MG63 (cell line): Measurements from ENCODE around the gene MTCL1. TPM values are rescaled to one million over a fixed set of nuclear protein-coding genes. Genes with fewer than 3 reads are reported as not detected.
A peak's percentile ranks its signal among the peaks of the same experiment; 100 is the strongest.

Experiments
- DNase-seq: peaks from one replicate; pipeline ENCODE4 v3.0.0-alpha.2; 2020
- H3K27me3 ChIP-seq: fragments of 250-450 bp; sonication (Bioruptor Pico); 2 replicates; pipeline ENCODE4 v1.5.1; 2020; ENCODE audit warnings: mild to moderate bottlenecking, moderate library complexity
- H3K36me3 ChIP-seq: fragments of 250-450 bp; sonication (Bioruptor Pico); 2 replicates; pipeline ENCODE4 v1.5.1; 2020; ENCODE audit warnings: mild to moderate bottlenecking, moderate library complexity
- H3K4me3 ChIP-seq: fragments of 250-450 bp; sonication (Bioruptor Pico); 2 replicates; pipeline ENCODE4 v1.5.1; 2020; ENCODE audit warnings: mild to moderate bottlenecking, moderate library complexity
- H3K9me3 ChIP-seq: fragments of 250-450 bp; sonication (Bioruptor Pico); 2 replicates; pipeline ENCODE4 v1.5.1; 2020; ENCODE audit warnings: mild to moderate bottlenecking, moderate library complexity
- total RNA-seq: library from RNA; depleted of rRNA; stranded (reverse); fragments of >200 nt; shearing (Covaris generic); gene quantifications from 2 replicates; pipeline ENCODE4 v1.2.3, GENCODE V29; 2014; ENCODE audit warnings: low replicate concordance

Gene MTCL1
- total RNA-seq, 1 experiment from 2014 or later: 28.9 TPM

- Histone ChIP-seq H3K36me3 (peaks cover 40% of the 10 kb centered on the region), H3K9me3 (no peaks in the 10 kb centered on the region), H3K27me3 (no peaks in the 10 kb centered on the region), H3K4me3 (no peak overlapping the region)
- no peak for DNase-seq
Observed at GRCh38 chr18:8787371-8787670, 82.0 kb downstream of the MTCL1 start.

DNA sequence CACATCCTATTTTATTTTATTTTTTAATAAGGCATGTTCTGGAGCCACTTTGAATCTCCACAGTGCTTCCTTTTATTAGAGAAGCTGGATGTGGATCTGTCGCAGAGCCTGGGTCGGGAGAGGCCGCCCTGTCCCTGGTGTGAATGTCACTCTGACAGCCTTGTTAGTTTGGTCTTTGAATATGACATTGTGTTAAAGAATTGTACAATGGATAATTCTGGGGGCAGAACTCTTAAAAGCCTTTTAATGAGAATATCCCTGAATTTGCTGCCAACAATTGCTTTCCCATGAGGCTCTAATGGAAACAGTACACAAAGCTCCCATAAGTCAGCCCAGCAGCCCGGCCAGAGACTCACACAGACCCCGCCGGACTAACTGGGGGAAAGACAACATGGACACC, 82.4 kb downstream of the MTCL1 start:
- DNase-seq: no peak
- H3K36me3 ChIP-seq: peaks cover 39% of the 10 kb centered on the region
- no peak overlapping the region for H3K4me3 ChIP-seq
- no peaks in the 10 kb centered on the region for H3K9me3 ChIP-seq
- no peaks in the 10 kb centered on the region for H3K27me3 ChIP-seq

DNA sequence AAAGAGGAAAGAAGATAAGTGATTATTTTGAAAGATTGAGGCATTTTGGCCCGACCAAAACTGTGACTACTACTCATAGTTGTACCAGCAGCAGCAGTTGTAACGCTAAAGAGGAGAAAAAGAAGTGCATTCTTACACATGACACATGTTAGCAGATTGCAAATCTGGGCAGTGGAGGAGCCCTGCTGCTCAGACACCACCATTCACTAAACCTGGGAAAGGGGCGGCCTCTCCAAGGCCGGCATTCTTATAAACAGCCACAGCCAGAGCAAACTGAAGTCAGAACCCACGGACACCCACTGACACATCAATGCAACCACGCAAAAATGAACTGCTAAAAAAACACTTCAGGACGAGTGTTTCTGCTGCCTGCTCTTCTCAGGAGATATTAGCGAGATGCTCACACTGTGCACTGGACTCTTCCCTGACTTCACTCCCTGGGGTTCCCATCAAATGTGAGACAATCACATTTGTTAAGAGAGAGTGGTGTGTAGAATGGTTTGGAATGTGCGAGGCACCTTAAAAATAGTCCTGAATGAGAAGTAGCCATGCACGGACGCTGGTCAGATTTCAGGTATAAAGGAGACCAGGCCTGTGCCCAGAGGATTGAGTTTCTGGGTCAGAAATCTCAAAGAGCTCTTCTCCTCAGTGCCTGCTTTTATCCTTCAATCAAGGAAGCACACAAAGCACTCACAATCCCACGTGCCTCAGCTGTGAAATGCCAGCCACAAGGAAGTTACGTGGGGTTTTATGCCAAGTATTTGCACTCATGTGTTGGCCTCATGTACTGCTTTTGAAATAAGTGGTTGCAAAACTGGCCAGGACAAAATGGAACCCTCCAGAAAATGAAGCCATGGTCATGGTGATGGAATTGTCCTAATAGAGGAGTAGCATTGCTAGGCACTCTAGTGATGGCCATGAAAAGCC, 83.4 kb downstream of the MTCL1 start:
- no peak for DNase-seq
- Histone ChIP-seq H3K9me3 (no peaks in the 10 kb centered on the region), H3K36me3 (peaks cover 43% of the 10 kb centered on the region), H3K27me3 (no peaks in the 10 kb centered on the region), H3K4me3 (no peak overlapping the region)

GRCh38 chr18:8791171-8791651, 85.9 kb downstream of the MTCL1 start:
- Histone ChIP-seq H3K27me3 (no peaks in the 10 kb centered on the region), H3K36me3 (peaks cover 42% of the 10 kb centered on the region), H3K9me3 (no peaks in the 10 kb centered on the region), H3K4me3 (no peak overlapping the region)
- DNase-seq: no peak

GRCh38 chr18:8792688-8793316, 87.4 kb downstream of the MTCL1 start:
- no peaks in the 10 kb centered on the region for H3K9me3 ChIP-seq
- no peak for DNase-seq
- H3K36me3 ChIP-seq: peaks cover 51% of the 10 kb centered on the region
- H3K4me3 ChIP-seq: no peak overlapping the region
- H3K27me3 ChIP-seq: no peaks in the 10 kb centered on the region

DNA sequence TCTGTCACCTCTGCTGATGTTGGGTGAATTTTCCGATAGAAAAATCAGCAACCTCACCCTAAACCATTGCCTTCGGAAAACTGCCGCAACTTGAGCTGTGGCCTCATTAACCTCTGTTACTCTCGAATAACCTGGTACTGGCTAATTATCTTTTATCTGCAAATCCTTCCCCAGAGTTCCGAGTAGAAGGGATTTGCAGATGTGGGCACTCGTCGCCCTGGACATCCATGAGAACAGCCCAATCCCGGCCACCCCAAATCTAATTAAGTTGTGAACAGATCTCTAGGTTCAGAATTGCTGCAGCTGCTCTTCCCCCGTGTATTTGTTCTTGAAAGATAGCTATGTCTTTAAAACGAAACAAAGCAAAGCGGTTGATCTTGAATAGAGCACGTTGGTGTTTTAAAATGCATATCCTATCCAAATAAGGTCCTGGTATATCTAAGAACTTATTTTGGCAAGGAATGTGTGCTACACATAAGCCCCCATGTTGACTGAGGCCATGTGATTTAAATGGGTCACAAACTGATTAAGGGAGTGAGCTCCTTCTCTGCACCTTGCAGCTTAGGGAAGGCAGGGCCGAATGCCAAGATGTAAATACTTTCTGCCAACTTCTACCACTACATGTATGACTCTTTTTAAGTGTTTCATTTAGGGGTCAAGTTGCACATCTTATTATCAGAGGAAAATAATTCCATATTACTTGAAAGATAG, 88.2 kb downstream of the MTCL1 start:
- Histone ChIP-seq H3K36me3 (peaks cover 51% of the 10 kb centered on the region), H3K9me3 (no peaks in the 10 kb centered on the region)
- DNase-seq: no peak

GRCh38 chr18:8794156-8794933, 89.0 kb downstream of the MTCL1 start:
- Histone ChIP-seq H3K27me3 (no peaks in the 10 kb centered on the region), H3K9me3 (no peaks in the 10 kb centered on the region; the same call in 1 of the 2 replicates), H3K36me3 (peaks cover 51% of the 10 kb centered on the region), H3K4me3 (no peak overlapping the region)
- peak; percentile 77 for DNase-seq

More for the DNA sequence above, 88.2 kb downstream of the MTCL1 start:
- Histone ChIP-seq H3K27me3 (no peaks in the 10 kb centered on the region), H3K4me3 (no peak overlapping the region)

DNA sequence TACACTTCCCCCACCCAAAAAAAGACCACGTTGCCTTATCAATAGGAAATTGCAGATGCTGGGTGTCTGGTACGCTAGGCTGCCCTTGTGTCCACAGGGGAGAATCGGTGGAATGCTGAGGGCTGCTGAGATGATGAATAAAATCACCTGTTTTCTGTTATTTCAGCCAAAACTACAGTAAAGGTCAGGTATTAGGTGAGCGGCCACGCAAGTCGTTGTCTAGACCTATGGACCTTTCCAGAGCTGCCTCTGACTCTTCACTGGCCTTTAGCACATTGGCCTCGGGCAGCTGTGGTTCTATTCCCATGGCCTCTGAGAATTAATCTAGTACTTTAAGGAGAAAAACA, 89.6 kb downstream of the MTCL1 start:
- H3K27me3 ChIP-seq: no peaks in the 10 kb centered on the region
- H3K9me3 ChIP-seq: peaks cover under 1% of the 10 kb centered on the region; the same call in 1 of the 2 replicates
- peaks cover 52% of the 10 kb centered on the region for H3K36me3 ChIP-seq
- DNase-seq: no peak
- no peak overlapping the region for H3K4me3 ChIP-seq

DNA sequence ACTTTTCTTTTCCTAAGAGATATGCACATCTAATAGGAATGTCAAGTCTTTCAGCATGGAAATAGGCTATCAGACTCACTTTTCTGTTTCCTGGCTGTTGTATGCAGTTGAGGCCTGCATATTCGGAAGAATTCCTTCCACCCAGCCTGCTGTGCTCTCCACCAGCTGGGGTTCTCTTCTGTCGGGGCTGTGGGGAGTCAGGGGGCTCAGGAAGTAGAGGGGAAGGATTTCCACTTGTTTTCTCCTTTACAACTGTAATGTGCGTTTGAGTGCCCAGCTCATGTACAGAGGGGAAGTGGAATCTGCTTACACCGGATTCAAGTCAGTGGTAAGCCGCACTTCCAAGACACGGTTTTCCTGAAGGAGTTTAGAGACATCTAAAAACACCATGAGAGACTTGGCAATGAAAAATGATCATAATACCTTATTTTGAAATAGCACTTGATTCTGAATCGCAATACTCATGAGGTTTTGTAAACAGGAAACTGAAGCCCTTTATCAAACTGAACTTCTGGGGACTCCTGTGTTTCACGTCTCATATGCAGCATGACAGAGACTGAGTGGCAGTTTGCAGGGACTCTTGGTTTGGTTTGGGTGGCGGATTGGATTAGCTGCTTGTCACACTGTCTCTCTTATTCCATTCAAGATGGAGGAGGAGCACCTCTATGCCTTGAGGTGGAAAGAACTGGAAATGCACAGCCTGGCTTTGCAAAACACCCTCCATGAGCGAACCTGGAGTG, 90.4 kb downstream of the MTCL1 start:
- no peak for DNase-seq
- H3K9me3 ChIP-seq: peaks cover 2% of the 10 kb centered on the region; the same call in 1 of the 2 replicates
- H3K4me3 ChIP-seq: no peak overlapping the region
- H3K27me3 ChIP-seq: no peaks in the 10 kb centered on the region
- H3K36me3 ChIP-seq: peaks cover 56% of the 10 kb centered on the region

- DNase-seq: peak; percentile 71
- no peak overlapping the region for H3K4me3 ChIP-seq
- peaks cover 2% of the 10 kb centered on the region; the same call in 1 of the 2 replicates for H3K9me3 ChIP-seq
- no peaks in the 10 kb centered on the region for H3K27me3 ChIP-seq
- peaks cover 57% of the 10 kb centered on the region for H3K36me3 ChIP-seq
Observed at GRCh38 chr18:8797206-8797605, 91.8 kb downstream of the MTCL1 start.

GRCh38 chr18:8799001-8799400, 93.6 kb downstream of the MTCL1 start:
- H3K27me3 ChIP-seq: no peaks in the 10 kb centered on the region
- no peak overlapping the region for H3K4me3 ChIP-seq
- DNase-seq: no peak
- peaks cover 58% of the 10 kb centered on the region for H3K36me3 ChIP-seq
- peaks cover 2% of the 10 kb centered on the region; the same call in 1 of the 2 replicates for H3K9me3 ChIP-seq

GRCh38 chr18:8799596-8800441, 94.5 kb downstream of the MTCL1 start:
- no peaks in the 10 kb centered on the region for H3K27me3 ChIP-seq
- peaks cover 2% of the 10 kb centered on the region; the same call in 1 of the 2 replicates for H3K9me3 ChIP-seq
- H3K4me3 ChIP-seq: no peak overlapping the region
- DNase-seq: no peak
- peaks cover 58% of the 10 kb centered on the region for H3K36me3 ChIP-seq

DNA sequence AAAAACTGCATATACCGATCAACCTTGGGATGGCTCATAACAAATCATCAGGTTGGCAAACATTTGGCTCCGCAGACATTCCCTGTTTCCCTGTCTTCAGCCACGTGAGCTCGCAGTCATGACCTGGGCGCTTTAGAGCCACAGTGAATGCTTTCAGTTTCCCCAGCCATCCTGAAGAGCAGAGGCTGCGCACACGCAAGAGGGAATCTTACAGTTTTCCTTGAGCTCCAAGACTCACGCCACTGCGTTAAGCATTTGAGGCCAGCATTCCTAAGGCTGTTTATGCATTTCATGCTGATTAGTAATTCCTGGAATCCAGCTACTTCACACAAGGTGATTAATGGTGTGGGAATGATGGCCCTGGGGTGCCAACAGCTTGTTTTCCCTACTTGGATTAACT, 95.1 kb downstream of the MTCL1 start:
- Histone ChIP-seq H3K9me3 (peaks cover 2% of the 10 kb centered on the region; the same call in 1 of the 2 replicates), H3K36me3 (peaks cover 62% of the 10 kb centered on the region), H3K27me3 (no peaks in the 10 kb centered on the region), H3K4me3 (no peak overlapping the region)
- DNase-seq: peak; percentile 80

- H3K36me3 ChIP-seq: peaks cover 65% of the 10 kb centered on the region
- DNase-seq: peak; percentile 18
Observed at GRCh38 chr18:8800876-8801262, 95.5 kb downstream of the MTCL1 start.

More at GRCh38 chr18:8800876-8801262, 95.5 kb downstream of the MTCL1 start:
- H3K9me3 ChIP-seq: peaks cover 2% of the 10 kb centered on the region; the same call in 1 of the 2 replicates
- H3K27me3 ChIP-seq: no peaks in the 10 kb centered on the region
- no peak overlapping the region for H3K4me3 ChIP-seq
